Activated CD4-positive, alpha-beta T cell treated with anti-CD3 and anti-CD28 coated beads, Interleukin-2, amount 50 U/mL, for 1 hour (primary cell): ENCODE measurements around the gene CNNM1.

ENCODE experiments used
- DNase-seq: peaks from one replicate; pipeline ENCODE4 v3.0.0-alpha.2; 2020

CNNM1 gene

GRCh38 chr10:99422529-99423096 lies 93.5 kb downstream of the CNNM1 start:
- no peak for DNase-seq

GRCh38 chr10:99424656-99425055 lies 95.5 kb downstream of the CNNM1 start:
- DNase-seq = no peak

GRCh38 chr10:99425204-99425603 lies 96.0 kb downstream of the CNNM1 start:
- DNase-seq = no peak

- DNase-seq = no peak
Measured at GRCh38 chr10:99426689-99427088, 97.5 kb downstream of the CNNM1 start.

GRCh38 chr10:99427566-99428190 lies 98.5 kb downstream of the CNNM1 start:
- no peak for DNase-seq

- DNase-seq = no peak
Measured at GRCh38 chr10:99429517-99430095, 100.5 kb downstream of the CNNM1 start.

GRCh38 chr10:99430116-99430450 lies 100.9 kb downstream of the CNNM1 start:
- no peak for DNase-seq

- peak; percentile 89 for DNase-seq
Measured at GRCh38 chr10:99430451-99431189, 101.5 kb downstream of the CNNM1 start, which contains the start of gene GOT1. Gene GOT1, minus strand, starts transcription at chr10:99430624. Its CDS starts 59 bp downstream, at chr10:99430565.

GRCh38 chr10:99431190-99431760 lies 102.1 kb downstream of the CNNM1 start:
- no peak for DNase-seq

GRCh38 chr10:99432047-99432446 lies 102.9 kb downstream of the CNNM1 start:
- no peak for DNase-seq

GRCh38 chr10:99432881-99433280 lies 103.7 kb downstream of the CNNM1 start:
- DNase-seq = no peak

GRCh38 chr10:99433378-99434020 lies 104.3 kb downstream of the CNNM1 start:
- no peak for DNase-seq

GRCh38 chr10:99435986-99436638 lies 107.0 kb downstream of the CNNM1 start:
- DNase-seq = no peak

- DNase-seq = no peak
Measured at GRCh38 chr10:99438890-99439289, 109.7 kb downstream of the CNNM1 start.

- DNase-seq = no peak
Measured at GRCh38 chr10:99442394-99442793, 113.2 kb downstream of the CNNM1 start.

- no peak for DNase-seq
Measured at GRCh38 chr10:99443500-99443899, 114.3 kb downstream of the CNNM1 start.
